GM18499 (cell line): ENCODE measurements around the gene SOCS1.
A peak's percentile ranks its signal among the peaks of the same experiment; 100 is the strongest.
"Not testable (repeated sequence)": the region's sequence is repeated elsewhere in the genome, so short reads cannot be mapped to it uniquely, and the experiment has no call there.

Experiments used
- ATAC-seq: cut with Tn5 transposase; IDR thresholded peaks from one replicate; pipeline ENCODE4 v1.9.1; 2021; ENCODE audit warnings: moderate number of reproducible peaks; ENCODE audit not compliant: insufficient read depth, unreplicated experiment

The SOCS1 gene

GRCh38 chr16:11255737-11256660 is at the start of gene SOCS1:
Gene SOCS1 (minus strand): TSS chr16:11256204. CDS start chr16:11255478, 726 bp downstream.
- ATAC-seq: no peak

DNA sequence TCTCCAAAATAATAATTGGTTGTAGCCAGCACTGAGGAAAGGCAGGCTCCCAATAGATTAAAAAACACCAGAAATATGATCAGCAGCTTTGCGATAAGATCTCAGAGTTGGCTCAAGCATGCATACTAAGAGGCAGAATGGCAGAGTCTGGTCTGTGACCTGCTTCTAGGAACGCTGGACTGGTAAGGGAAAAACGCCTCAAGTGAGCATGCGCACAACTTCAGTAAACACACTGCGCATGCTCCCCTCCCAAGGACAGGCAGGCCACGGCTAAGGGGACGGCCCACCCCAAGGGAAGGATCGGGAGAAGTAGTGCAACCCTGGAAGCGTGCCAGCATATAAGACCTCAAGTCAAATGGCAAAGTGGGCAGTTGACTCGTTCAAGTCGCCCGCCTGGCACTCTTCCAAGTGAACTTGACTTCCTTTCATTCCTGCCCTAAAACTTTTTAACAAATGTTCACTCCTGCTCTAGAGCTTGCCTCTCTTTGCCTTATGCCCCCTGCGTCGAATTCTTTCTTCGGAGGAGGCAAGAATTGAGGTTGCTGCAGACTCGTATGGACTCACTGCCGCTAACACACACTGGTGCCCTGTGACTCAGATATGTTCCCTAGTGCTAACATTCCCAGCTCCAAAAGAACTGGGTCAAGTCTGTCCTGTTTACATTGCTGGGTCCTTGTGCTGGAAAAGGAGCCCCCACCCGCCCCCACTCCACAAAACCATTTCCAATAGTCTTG is 47.6 kb upstream of the SOCS1 start:
- no peak for ATAC-seq

GRCh38 chr16:11302977-11303376 is 47.0 kb upstream of the SOCS1 start:
- ATAC-seq: no peak

GRCh38 chr16:11301645-11302501 is 45.9 kb upstream of the SOCS1 start:
- no peak for ATAC-seq

DNA sequence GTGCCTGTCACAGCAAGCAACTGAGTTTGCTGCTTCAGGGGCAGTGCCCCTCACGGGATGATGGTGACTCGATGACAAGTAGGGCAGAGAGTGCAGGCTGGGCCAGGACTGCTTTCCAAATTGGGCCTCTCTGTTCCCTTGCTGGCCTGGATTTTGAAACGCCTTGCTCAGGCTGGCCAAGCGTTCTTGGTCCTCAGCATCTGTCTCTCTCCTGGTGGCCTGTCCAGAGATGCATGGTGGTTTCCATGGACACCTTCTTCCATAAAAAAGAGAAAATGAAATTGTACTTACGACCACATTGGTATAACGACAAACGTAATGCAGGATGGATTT is 44.5 kb upstream of the SOCS1 start:
- no peak for ATAC-seq

DNA sequence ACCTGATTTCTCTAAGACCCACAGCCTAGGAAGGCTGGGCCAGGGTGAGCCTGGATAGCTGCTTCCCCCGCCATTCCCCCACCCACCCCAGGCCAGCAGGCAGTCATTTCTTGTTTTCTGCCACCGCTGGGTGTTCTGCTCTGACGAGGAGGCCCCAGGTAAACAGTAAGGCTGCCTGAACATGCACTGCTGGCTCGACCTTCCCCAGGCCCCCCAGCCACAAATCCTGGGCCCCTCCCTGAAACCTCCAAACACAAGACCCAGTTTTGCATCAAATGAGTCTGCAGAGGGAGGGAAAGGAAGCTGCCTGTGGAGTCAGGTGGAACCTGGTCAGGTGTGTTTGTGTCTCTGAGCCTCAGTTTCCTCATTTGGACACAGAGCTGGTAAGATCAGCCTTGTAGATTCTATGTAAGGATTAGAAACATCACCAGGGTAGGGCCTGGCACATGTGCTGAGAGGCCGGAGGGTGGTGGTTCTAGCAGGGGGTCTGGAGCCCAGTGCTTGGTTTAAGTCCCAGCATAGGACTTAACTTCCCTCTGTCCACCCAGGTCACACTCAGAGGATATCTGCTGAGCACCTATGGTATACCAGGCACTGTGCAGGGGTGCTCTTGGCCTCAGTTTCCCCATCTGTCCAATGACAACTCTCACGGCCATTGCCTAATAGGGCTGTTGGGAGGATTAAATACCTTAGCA is 44.0 kb upstream of the SOCS1 start:
- no peak for ATAC-seq

DNA sequence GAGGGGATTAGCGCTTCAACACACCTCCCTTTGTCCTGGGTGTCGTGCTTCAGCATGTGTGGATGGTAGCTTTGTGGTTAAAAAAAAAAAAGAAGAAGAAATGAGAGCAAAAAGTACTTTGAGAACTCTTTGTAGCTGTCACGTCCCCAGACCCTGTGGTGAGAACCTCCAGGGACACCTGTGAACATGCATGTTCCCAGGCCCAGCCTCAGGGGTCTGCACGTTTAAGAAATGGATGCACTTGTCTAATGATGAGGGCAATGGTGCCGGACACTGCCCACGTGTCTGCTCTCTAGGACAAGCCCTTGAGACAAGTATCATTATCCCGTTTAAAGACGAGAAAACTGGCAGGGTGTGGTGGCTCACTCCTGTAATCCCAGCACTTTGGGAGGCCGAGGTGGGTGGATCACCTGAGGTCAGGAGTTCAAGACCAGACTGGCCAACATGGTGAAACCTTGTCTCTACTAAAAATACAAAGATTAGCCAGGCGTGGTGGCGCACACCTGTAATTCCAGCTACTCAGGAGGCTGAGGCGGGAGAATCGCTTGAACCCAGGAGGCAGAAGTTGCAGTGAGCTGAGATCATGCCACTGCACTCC is 43.0 kb upstream of the SOCS1 start:
- not testable (repeated sequence) for ATAC-seq

DNA sequence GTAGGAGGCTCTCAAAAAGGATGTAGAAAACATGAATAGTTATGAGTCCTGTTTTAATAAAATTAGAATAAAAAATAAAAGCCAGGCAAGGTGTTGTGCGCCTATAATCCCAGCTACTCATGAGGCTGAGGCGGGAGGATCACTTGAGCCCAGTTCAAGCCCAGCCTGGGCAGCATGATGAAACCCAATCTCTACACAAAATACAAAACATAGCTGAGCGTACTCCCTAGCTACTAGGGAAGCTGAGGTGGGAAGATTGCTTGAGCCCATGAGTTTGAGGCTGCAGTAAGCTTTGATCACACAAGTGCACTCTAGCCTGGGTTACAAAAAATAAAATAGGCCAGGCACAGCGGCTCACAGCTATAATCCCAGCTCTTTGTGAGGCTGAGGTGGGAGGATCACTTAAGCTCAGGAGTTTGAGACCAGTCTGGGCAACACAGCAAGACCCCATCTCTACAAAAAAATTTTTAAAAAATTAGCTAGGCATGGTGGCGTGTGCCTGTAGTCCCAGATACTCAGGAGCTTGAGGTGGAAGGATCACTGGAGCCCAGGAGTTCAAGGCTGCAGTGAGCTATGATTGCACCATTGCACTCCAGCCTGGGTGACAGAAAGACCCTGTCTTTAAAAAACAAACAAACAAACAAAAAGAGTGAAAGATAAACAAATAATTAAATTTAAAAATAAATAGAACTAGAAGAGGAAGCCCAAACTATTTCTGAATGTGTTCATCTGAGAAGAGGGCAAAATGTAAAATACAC is 42.3 kb upstream of the SOCS1 start:
- no peak for ATAC-seq

DNA sequence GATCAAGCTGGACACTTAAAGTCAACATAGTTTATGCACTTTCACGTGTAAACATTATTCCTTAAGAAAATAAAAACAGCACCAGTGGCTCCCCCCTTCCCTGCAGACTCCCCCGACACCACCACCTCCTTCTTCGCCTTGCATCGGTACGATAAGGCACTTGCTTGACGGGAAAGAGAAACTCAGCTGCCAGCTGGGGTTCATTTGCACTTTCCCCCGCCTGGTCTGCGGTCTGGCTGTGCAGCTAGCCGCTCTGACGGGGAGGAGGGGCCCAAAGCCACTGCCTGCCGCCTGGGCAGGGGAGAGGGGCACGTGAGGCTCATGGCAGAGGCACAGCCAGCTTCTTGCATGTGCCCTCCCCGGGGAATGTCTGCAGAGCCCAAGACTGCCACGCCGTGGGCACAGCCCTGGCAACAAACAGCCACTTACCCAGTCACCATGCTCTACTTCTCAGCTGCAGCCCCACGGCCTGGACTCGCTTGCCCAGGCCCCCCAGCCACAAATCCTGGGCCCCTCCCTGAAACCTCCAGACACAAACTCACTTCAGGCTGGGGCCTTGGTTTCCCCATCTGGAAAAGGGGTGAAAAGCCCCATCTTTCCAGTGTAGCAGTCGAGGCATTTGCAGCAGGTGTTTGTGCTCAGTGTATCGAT is 41.6 kb upstream of the SOCS1 start:
- peak; percentile 38 for ATAC-seq

DNA sequence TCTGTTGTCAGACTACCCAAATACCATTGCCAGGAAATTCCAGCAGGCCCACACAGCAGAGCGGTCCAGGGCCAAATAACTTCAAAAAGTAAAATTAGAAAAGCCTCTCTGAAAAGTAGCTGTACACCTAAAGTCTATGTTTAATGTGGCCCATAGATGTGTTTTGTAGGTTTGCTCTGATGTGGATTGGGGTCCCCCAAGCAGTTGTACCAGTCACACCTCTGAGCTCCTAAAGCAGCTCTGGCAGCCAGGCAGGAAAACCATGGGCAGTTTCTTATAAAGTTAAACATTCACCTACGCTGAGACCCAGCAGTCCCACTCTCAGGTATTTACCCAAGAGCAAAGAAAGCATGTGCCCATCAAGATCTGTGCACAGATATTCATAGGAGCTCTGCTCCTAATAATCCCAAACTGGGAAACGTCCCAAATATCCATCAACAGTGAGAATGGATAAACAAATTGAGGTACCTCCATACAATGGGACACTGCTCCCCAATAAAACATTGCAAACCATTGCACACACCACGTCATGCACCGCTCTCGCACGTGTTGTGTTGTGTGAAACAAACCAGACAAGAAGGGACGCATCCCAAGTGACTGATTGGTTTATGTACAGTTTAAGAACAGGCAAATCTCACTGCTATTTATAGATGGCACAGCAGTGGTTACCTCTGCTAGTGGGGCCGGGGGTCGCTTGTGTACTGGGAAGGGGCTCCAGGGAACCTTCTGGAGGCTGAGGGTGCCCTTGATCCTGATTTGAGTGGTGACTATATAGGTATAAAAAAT is 40.9 kb upstream of the SOCS1 start:
- no peak for ATAC-seq

DNA sequence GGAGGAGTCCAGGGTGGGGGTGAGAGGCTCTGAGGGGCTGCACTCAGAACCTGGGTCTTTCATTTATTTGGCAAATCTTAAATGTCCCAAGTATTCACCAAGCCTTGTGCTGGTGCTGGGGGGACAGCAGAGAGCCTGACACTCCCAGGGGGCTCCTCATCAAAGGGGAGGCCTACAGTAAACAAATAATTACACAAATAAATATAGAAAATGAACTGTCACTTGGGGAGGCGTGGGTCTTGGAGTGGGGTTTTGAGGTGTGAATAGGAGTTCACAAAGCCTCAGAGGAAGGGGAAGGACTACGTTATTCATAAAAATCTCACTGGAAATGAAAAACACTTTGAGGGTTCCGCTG is 40.3 kb upstream of the SOCS1 start:
- no peak for ATAC-seq

DNA sequence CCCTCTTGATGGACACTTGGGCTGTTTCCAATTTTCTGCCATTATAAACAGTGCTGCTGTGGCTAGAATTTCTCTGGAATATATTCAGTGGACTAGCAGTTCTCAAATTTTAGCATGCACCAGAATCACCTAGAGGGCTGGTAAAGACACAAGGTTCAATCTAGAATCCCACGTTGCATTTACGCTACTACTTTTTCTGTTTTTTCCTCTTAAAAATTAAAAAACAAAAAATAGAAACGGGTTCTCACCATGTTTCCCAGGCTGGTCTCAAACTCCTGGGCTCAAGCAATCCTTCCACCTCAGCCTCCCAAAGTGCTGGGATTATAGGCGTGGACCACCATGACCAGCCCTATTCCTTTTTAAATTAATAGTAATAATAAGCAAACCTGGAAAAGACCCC is 39.7 kb upstream of the SOCS1 start:
- no peak for ATAC-seq

- ATAC-seq: no peak
Observed at GRCh38 chr16:11292076-11292748, 36.2 kb upstream of the SOCS1 start.

GRCh38 chr16:11291091-11291703 is 35.2 kb upstream of the SOCS1 start:
- ATAC-seq: no peak

- ATAC-seq: no peak
Observed at GRCh38 chr16:11290102-11290893, 34.3 kb upstream of the SOCS1 start.

DNA sequence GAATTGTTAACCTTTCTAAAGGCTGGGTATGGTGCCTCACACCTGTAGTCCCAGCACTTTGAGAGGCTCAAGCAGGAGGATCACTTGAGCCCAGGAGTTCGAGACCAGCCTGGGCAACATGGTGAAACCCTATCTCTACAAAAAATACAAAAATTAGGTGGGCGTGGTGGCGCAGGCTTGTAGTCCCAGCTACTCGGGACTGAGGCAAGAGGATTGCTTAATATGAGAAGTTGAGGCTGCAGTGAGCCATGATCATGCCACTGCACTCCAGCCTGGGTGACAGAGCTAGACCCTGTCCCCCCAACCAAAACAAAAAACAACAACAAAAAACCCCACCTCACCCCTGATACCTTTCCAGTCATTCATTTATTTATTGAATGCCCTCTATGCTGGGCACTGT is 33.7 kb upstream of the SOCS1 start:
- ATAC-seq: not testable (repeated sequence)
